Esophagus squamous epithelium (tissue), 5 donors: Measurements from ENCODE around the gene DIAPH3. TPM values are rescaled to one million over a fixed set of nuclear protein-coding genes. Genes with fewer than 3 reads are reported as not detected.

ENCODE experiments used
- DNase-seq: peaks from one replicate; lab custom pipeline; 2025; lab: John Stamatoyannopoulos, UW
- H3K27ac ChIP-seq, 4 donors: fragments of 200-600 bp; sonication (generic); one replicate each; pipeline ENCODE4 v1.5.1; 2016 to 2019; ENCODE audit warnings: mild to moderate bottlenecking in 1 of 4
- H3K27me3 ChIP-seq, 4 donors: fragments of 200-600 bp; sonication (generic); 1 replicate in 3 of 4; 2 replicates in 1 of 4; pipeline versions ENCODE4 v1.5.1 to v1.6.0; 2017 to 2021; ENCODE audit warnings: antibody characterized with exemption in 1 of 4
- H3K36me3 ChIP-seq, 3 donors: fragments of 200-600 bp; sonication (generic); one replicate each; pipeline ENCODE4 v1.5.1; 2016 to 2019
- H3K4me1 ChIP-seq, 3 donors: fragments of 200-600 bp; sonication (generic); one replicate each; pipeline ENCODE4 v1.5.1; 2017 to 2019
- H3K4me3 ChIP-seq, 4 donors: fragments of 200-600 bp; sonication (generic); 1 replicate in 3 of 4; 2 replicates in 1 of 4; pipeline ENCODE4 v1.5.1; 2016 to 2019; ENCODE audit warnings: mild to moderate bottlenecking in 2 of 4, moderate library complexity in 1 of 4
- H3K9me3 ChIP-seq, 3 donors: fragments of 200-600 bp; sonication (generic); one replicate each; pipeline ENCODE4 v1.5.1; 2016 to 2019
- CTCF ChIP-seq, 6 experiments: fragments of 450-650 bp in 4 of 6; fragments of 200-600 bp in 2 of 6; sonication (generic) in 2 of 6; IDR thresholded peaks; one replicate each; pipeline ENCODE4 v1.5.1; 2016 to 2019; ENCODE audit warnings: antibody characterized with exemption in 6 of 6, mild to moderate bottlenecking in 4 of 6, moderate library complexity in 4 of 6
- POLR2A ChIP-seq, 4 donors: fragments of 450-650 bp; IDR thresholded peaks; one replicate each; pipeline ENCODE4 v1.6.1; 2017; ENCODE audit warnings: antibody characterized with exemption in 4 of 4, mild to moderate bottlenecking in 4 of 4, moderate library complexity in 3 of 4
- WGBS, 2 donors: methylation state at CpG; one replicate each; pipeline ENCODE4 v1.1.5; 2018; 5-methylcytosine and 5-hydroxymethylcytosine counted together
- intact Hi-C: fragments of 100-400 bp; cut with DNase I; formaldehyde crosslinking; loops from one replicate; pipeline ENCODE4 v1.15.0; 2022
- total RNA-seq, 4 donors: library from RNA; depleted of rRNA; stranded (reverse); fragments of >200 nt; gene quantifications; one replicate each; pipeline ENCODE4 v1.1.0, GENCODE V29; 2016
- donor health status: DM: yes; HTN: yes; CAD: no.

DIAPH3 gene
- total RNA-seq, 4 donors from 2014 or later = 2.2 to 11.1 (median 4.0) TPM

- TF ChIP-seq POLR2A (IDR thresholded peaks at IDR 0.05) (no peak), CTCF (IDR thresholded peaks at IDR 0.05) (no peak)
- intact Hi-C loops = no loop called here
- 70 to 76% methylated on average over 2 of the region's 2 CpGs for WGBS, 2 donors
- H3K27me3 ChIP-seq = no peaks in the 10 kb centered on the region
- no peaks in the 10 kb centered on the region for H3K9me3 ChIP-seq
- DNase-seq = no peak
- no peaks in the 10 kb centered on the region for H3K4me1 ChIP-seq
- no peak overlapping the region for H3K4me3 ChIP-seq
- no peak overlapping the region for H3K27ac ChIP-seq
- H3K36me3 ChIP-seq = no peaks in the 10 kb centered on the region
Measured at GRCh38 chr13:59898066-59898465, 265.7 kb downstream of the DIAPH3 start.

GRCh38 chr13:59893266-59893665 is 270.5 kb downstream of the DIAPH3 start:
- no peak overlapping the region for H3K4me3 ChIP-seq
- TF ChIP-seq POLR2A (IDR thresholded peaks at IDR 0.05) (no peak), CTCF (IDR thresholded peaks at IDR 0.05) (no peak)
- H3K4me1 ChIP-seq = no peaks in the 10 kb centered on the region
- no peak for DNase-seq
- no peaks in the 10 kb centered on the region for H3K27me3 ChIP-seq
- intact Hi-C loops = no loop called here
- 81 to 90% methylated on average over 1 of the region's 1 CpG for WGBS, 2 donors
- no peaks in the 10 kb centered on the region for H3K9me3 ChIP-seq
- H3K27ac ChIP-seq = no peak overlapping the region
- no peaks in the 10 kb centered on the region for H3K36me3 ChIP-seq

GRCh38 chr13:59891053-59891452 is 272.7 kb downstream of the DIAPH3 start:
- Histone ChIP-seq H3K27ac (no peak overlapping the region), H3K27me3 (no peaks in the 10 kb centered on the region)

GRCh38 chr13:59890054-59890453 is 273.7 kb downstream of the DIAPH3 start:
- intact Hi-C loops = no loop called here
- Histone ChIP-seq H3K4me1 (no peaks in the 10 kb centered on the region), H3K36me3 (no peaks in the 10 kb centered on the region), H3K27ac (no peak overlapping the region), H3K9me3 (no peaks in the 10 kb centered on the region), H3K27me3 (no peaks in the 10 kb centered on the region), H3K4me3 (no peak overlapping the region)
- no peak for DNase-seq
- 56 to 73% methylated on average over 1 of the region's 1 CpG for WGBS, 2 donors
- no peak for TF ChIP-seq CTCF (IDR thresholded peaks at IDR 0.05)
- TF ChIP-seq POLR2A (IDR thresholded peaks at IDR 0.05) = no peak

More at GRCh38 chr13:59891053-59891452, 272.7 kb downstream of the DIAPH3 start:
- H3K9me3 ChIP-seq = no peaks in the 10 kb centered on the region
- no peaks in the 10 kb centered on the region for H3K36me3 ChIP-seq
- no peak for DNase-seq
- H3K4me1 ChIP-seq = no peaks in the 10 kb centered on the region
- TF ChIP-seq POLR2A (IDR thresholded peaks at IDR 0.05) = no peak
- no peak for TF ChIP-seq CTCF (IDR thresholded peaks at IDR 0.05)
- no peak overlapping the region for H3K4me3 ChIP-seq
- intact Hi-C loops = no loop called here

- Histone ChIP-seq H3K4me3 (no peak overlapping the region), H3K36me3 (no peaks in the 10 kb centered on the region), H3K27ac (no peak overlapping the region), H3K9me3 (no peaks in the 10 kb centered on the region), H3K27me3 (no peaks in the 10 kb centered on the region), H3K4me1 (no peaks in the 10 kb centered on the region)
- TF ChIP-seq CTCF (IDR thresholded peaks at IDR 0.05) (no peak), POLR2A (IDR thresholded peaks at IDR 0.05) (no peak)
- intact Hi-C loops = no loop called here
- DNase-seq = no peak
- 92 to 93% methylated on average over 2 of the region's 2 CpGs for WGBS, 2 donors
Measured at GRCh38 chr13:59888408-59888807, 275.3 kb downstream of the DIAPH3 start.
